HG02623 (cell line): ENCODE data around the gene CAP1.
A peak's percentile ranks its signal among the peaks of the same experiment; 100 is the strongest.
"Not testable (repeated sequence)": the region's sequence is repeated elsewhere in the genome, so short reads cannot be mapped to it uniquely, and the experiment has no call there.

Experiments
- ATAC-seq: cut with Tn5 transposase; IDR thresholded peaks from one replicate; pipeline ENCODE4 v1.9.1; 2021; ENCODE audit warnings: moderate library complexity; ENCODE audit not compliant: unreplicated experiment

CAP1 gene

GRCh38 chr1:40040511-40041465 lies at the start of gene CAP1:
CAP1 (plus strand) TSS chr1:40040729; CDS start chr1:40059347, 18,618 bp downstream.
- peak; percentile 82 for ATAC-seq

DNA sequence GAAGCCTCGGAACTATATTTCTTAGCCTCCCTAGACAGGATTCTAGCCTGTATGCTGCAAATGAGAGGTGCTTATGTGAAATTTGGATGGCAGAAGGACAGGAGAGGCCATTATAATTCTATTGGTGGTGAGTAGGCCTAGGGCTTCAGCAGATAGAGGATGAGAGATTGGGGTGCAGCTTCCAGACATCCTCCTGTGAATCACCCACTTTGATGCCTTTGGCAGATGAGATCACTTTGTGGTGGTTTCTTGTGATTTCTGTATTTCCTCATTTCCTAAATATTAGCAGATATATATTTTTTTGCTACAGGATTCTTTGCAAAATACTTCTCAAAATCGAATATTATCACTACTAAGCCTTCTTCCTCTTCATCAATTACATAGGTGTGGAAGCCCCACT lies 48.3 kb upstream of the CAP1 start:
- ATAC-seq, result no peak

DNA sequence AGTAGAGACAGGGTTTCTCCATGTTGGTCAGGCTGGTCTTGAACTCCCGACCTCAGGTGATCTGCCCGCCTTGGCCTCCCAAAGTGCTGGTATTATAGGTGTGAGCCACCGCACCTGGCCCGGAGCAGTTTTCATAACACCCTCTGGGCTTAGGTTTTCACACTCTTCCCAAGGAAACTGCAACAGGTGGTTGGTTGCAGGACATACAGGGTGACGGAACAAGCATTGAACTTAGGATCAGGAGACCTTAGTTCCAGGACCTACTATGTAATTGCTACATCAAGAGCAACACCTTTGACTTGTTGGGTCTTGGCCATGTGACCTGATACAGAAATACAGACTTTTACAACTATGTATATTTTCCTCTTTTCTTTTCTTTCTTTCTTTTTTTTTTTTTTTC lies 47.6 kb upstream of the CAP1 start:
- no peak for ATAC-seq

DNA sequence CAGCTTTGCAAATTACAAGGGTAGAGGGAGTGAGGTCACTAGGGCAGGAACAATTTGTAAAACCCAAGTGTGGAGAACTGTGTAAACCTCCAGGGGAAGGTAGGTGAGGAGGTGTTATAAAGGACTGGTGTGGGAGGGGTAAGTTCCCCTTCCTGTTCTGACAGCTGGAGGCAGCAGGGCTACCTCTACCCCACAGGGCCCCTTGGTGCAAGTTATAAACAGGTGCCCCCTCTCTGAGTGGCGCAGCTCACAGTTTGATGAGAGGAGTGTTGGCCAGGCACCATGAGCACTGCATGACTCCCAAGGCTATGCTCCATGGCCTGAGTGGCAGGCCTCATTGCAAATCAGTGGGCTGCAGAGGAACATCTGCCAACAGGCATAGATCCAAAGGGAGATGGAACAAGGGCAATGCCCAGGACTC lies 44.5 kb upstream of the CAP1 start:
- peak; percentile 78 for ATAC-seq

DNA sequence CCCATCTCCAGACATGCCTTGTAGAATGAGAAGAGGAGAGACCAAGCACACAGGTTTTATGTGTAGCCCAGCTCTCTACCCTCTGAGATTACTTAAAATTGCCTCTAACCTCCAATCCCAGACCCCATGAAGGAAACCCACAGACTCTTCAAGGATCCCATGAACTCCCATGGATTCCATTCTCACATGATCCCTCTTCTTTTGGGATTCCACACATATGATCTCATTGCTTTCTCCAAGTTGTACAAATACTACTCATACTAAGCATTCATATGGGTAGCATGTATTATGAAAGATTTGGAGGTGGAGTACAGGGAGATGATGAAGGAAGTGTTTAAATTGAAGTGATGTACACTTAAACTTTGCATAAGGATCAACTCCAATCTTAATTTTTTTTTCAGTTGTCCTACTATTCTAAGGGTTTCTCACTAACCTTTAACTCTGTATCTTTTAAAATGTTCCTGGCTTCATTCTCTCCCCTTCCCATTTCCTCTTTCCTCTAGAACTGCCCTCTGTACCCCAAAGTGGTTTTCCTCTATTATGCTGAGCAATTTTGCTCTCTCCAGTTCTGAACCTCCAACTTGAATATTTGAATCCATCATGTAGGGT lies 44.0 kb upstream of the CAP1 start:
- ATAC-seq, result no peak

DNA sequence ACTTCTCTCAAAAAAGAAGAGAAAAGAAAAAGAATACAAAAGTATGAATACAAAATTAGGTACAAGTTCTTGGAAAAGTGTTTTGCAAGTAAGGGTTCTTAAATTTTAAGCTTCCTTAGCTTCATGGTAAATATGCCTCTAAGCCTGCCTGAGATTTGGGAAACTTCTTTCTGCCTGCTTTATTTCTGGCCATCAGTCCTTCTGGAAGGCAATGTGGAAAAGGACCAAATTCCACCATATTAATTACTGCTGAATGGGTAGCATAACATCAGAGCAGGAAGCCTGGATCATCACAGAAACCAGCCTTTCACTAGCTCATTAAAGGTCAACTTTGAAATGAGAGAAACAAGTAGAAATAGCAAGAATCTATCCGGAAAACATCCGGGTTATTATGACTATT lies 39.1 kb upstream of the CAP1 start:
- no peak for ATAC-seq

DNA sequence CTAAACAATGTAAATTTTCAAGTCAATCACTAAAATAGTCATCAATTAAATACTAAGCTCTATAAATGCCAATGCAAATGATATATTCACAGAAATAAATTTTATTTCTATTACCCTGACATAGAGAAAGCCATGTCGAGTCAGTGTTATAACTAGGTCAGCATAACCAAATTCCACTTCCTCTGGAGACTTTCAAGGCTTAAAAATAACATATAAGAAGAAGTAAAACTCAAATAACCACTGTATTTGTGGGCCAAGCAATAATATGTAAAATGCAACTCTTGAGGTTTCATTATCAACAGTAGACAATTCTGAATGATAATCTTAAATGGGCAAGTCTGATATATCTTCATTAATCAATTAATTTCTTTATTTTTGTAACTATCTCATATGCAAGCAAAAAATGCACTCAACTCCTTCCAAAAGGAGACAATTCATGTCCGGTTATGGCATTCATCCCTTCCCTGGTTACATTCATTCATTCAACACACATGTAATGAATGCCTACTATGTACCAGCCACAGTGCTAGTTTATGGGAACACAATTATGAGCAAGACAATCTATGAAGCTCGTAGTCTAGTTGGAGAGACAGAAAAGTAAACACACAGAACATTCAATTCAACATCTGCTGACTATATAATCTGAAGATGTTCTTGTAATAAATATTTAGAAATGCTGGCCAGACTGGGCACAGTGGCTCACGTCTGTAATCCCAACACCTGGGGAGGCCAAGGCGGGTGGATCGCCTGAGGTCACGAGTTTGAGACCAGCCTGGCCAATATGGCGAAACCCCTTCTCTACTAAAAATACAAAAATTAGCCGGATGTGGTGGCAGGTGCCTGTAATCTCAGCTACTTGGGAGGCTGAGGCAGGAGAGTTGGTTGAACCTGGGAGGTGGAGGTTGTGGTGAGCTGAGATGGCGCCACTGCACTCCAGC lies 37.1 kb upstream of the CAP1 start:
- peak; percentile 61 for ATAC-seq

- no peak for ATAC-seq
These were observed 35.7 kb upstream of the CAP1 start for GRCh38 chr1:40004857-40005256.

- not testable (repeated sequence) for ATAC-seq
These were observed 33.0 kb upstream of the CAP1 start for GRCh38 chr1:40007481-40008034.

GRCh38 chr1:40011198-40011597 lies 29.3 kb upstream of the CAP1 start:
- no peak for ATAC-seq

GRCh38 chr1:40014253-40014706 lies 26.2 kb upstream of the CAP1 start:
- ATAC-seq, result no peak

DNA sequence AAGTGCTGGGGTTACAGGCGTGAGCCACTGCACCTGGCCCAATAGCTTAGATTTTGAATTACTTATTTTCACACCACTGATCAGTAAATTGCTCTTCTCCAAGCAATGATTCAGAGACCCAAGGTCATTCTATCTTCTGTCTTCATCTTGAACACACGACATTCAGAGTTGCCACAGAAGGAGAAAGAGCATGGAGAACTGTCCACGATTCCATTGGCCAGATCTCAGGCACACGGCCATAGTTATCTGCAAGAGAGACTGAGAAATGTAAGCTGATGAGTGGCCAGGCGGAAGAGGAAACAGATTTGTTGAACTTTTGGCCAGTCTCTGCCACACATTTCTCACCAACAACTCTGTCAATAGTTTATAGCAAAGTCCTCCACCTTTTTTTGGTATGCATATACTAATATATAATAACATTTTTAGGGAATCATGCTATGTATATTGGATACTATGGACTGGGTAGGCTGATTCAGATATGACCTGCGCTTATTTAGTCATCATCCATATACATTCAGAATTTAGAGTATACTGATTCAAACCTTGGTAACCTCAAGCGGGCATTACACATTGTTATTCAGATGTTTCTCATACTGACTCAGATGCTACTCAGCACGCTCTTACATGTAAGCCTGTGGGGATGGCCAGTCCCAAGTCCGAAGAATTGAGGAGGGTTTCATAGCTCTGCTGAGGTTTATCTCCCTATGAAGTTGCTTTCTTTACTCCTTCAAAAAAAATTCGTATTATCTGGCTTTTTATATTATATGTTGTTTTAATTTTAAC lies 25.5 kb upstream of the CAP1 start:
- ATAC-seq, result no peak

DNA sequence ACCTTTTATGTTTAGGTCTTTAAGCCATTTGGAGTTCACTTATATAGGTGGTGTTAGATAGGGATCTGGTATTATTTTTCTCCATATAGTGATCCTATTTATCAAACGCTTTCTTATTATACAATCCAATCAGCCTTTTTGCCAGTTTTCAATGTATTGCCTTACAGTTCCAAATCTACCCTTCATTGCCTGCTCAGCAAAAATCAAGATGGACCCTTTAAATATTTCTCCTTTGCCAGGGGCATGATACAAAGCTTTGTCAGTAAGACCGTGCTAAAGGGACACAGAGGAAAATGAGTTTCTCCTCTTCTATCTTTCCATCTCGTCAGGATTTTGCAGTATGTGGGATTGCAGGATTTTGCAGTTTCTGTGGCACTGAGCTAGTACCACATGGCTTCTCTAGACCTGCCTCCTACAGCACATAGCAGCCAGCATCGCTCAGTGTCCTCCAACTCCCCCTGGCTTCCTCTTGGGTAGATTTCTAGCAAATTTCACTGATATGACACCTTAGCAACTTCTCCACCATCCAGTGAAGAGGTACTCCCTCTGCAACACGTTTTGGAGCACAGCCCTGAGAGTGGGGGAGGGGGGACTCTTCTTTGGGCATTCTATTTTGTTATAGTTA lies 22.5 kb upstream of the CAP1 start:
- ATAC-seq, result no peak

- no peak for ATAC-seq
These were observed 20.0 kb upstream of the CAP1 start for GRCh38 chr1:40020447-40021085.

DNA sequence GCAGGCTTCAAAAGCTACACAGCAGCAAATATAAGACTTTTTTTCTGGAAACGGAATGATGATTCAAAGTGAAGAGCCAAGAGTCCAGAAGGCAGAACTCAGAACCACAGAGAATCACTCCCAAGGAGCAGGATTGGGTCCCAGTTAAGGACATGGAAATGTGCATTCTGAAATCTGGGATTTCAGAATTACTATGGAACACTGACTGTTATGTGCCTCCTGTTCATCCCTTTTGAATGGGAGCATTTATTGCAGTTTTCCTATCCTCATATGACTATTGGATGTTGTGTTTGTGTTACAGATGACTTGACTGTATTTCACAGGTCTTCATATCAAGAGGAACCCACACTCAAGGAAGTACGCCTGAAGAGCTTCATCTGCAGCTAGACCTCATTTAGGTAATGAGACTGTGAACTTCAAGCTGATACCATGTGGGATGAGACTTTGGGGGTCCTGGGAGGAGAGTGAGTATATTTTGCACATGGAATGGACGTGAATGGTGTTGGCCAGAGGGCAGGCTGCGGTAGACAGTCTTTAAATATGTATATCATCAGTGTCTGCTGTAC lies 17.1 kb upstream of the CAP1 start:
- ATAC-seq, result no peak

DNA sequence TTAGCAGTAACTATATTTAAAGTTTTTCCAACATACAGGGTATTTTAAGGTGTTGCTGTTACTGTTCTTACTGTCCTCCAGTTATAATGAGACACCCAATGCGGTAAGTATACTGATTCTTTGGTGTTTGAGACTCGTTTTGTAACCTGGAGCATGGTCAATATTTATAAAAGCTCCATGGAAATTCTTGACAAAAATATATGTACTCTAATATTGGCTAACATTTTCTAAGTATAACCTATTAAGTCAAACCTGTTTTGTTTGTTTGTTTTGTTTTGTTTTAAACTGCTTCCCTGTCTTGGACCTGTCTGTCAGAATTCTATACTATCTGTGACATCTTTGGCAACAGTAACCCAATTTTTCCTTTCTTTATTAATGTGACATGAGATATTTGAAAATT lies 15.9 kb upstream of the CAP1 start:
- no peak for ATAC-seq

DNA sequence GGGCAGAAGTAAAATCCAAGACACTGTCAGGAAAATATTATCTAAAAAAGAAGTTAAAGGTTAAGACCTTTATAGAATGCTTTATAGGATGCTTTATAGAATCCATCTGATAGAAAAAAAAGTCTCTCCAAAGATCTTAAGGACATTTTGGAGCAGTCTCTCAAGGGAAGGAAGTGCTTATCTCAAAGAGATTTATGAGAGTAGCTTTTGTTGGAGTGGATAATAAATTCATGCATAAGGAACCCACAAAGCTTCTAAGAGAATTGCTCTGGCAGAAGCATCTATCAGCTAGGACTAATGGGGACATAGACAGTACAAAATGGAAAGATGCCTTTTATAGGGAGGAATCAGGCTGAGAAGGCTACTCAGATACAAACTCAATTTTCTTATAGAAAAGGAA lies 12.9 kb upstream of the CAP1 start:
- ATAC-seq, result no peak

DNA sequence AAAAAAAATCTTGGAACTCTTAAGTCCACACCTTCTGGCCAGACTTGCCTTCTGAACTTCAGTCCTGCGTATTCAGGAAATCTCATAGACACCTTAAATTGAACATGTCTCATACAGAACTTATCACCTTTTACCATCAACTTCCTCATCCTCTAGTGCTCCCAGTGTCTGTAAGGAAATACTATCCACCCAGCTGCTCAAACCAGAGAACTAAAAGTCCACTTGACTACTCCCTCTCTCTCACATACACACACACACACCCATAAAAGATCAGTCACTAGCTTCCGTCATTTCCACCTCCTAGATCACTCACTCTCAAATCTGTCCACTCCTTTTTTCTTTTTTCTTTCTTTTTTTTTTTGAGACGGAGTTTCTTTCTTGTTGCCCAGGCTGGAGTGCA lies 10.9 kb upstream of the CAP1 start:
- no peak for ATAC-seq
